Kidney (tissue), 14 donors: ENCODE measurements around the gene UPK1B. TPM values are rescaled to one million over a fixed set of nuclear protein-coding genes. Genes with fewer than 3 reads are reported as not detected.

ENCODE experiments used
- DNase-seq, 5 donors: peaks; one replicate each; pipeline ENCODE4 v3.0.0-alpha.2; 2013 to 2020
- FAIRE-seq: peaks from 2 replicates; lab custom pipeline; 2012; peaks lifted over from hg19 to GRCh38; lab: Jason Lieb, UNC
- H3K27ac ChIP-seq, 2 donors: one replicate each; pipeline ENCODE4 v1.7.0; 2013; ENCODE audit warnings: low read depth in 2 of 2, low read length in 2 of 2, inconsistent platforms in 1 of 2
- H3K27me3 ChIP-seq: one replicate; pipeline ENCODE4 v1.7.1; 2013; ENCODE audit warnings: low read length, inconsistent platforms; ENCODE audit not compliant: control insufficient read depth, insufficient read depth
- H3K36me3 ChIP-seq, 3 donors: one replicate each; pipeline versions ENCODE4 v1.7.0 to v1.7.1; 2013; ENCODE audit warnings: low read length in 3 of 3, control low read depth in 1 of 3, inconsistent platforms in 1 of 3; ENCODE audit not compliant: insufficient read depth in 3 of 3, control insufficient read depth in 2 of 3
- H3K4me1 ChIP-seq, 3 donors: one replicate each; pipeline versions ENCODE4 v1.7.0 to v1.7.1; 2013; ENCODE audit warnings: low read length in 3 of 3, inconsistent platforms in 1 of 3, low read depth in 1 of 3; ENCODE audit not compliant: control insufficient read depth in 2 of 3, insufficient read depth in 2 of 3
- H3K4me3 ChIP-seq, 3 donors: one replicate each; pipeline versions ENCODE4 v1.7.0 to v1.8.1; 2013; ENCODE audit warnings: low read length in 3 of 3, control low read depth in 1 of 3, inconsistent platforms in 1 of 3
- H3K9ac ChIP-seq, 3 donors: one replicate each; pipeline versions ENCODE4 v1.7.0 to v1.7.1; 2013; ENCODE audit warnings: low read length in 3 of 3, control low read depth in 1 of 3, inconsistent platforms in 1 of 3
- H3K9me3 ChIP-seq, 3 donors: one replicate each; pipeline versions ENCODE4 v1.7.0 to v1.7.1; 2013; ENCODE audit warnings: low read length in 3 of 3, control low read depth in 1 of 3, inconsistent platforms in 1 of 3; ENCODE audit not compliant: control insufficient read depth in 2 of 3, insufficient read depth in 1 of 3
- CTCF ChIP-seq: IDR thresholded peaks from 3 replicates; pipeline ENCODE4 v1.5.1; 2012; ENCODE audit warnings: mild to moderate bottlenecking, moderate library complexity, borderline replicate concordance; ENCODE audit not compliant: insufficient read depth; ENCODE audit errors: extremely low read depth
- intact Hi-C: fragments of 100-400 bp; cut with DNase I; formaldehyde crosslinking; loops from one replicate; pipeline ENCODE4 v1.11.1; 2022
- polyA plus RNA-seq: library from polyadenylated mRNA; stranded (reverse); fragments of 350-450 nt; fragmentation: Illumina TruSeq; extraction: RNeasy Lipid Tissue Mini Kit (QIAGEN cat#74804); gene quantifications from one replicate; pipeline ENCODE4 v1.2.3, GENCODE V29; 2014; ENCODE audit warnings: low read depth, low replicate concordance; ENCODE audit not compliant: insufficient read depth
- total RNA-seq: library from RNA; stranded (reverse); fragmentation: NEBNext Ultra II Directional; extraction: Animal tissue kit (Norgen Biotek cat#: 25700); gene quantifications from one replicate; pipeline ENCODE4 v1.2.1, GENCODE V29; 2021
- donor health status: control.
- donor health status: control.
- donor health status: control.
- donor health status: control.
- donor health status: control.
- donor health status: DM: yes; HTN: yes; CAD: no.
- donor health status: Normal renal cell carcinoma (clear cell type).

Gene UPK1B
- total and polyA plus RNA-seq, 2 donors from 2014 or later = 3.9 to 12.4 TPM

GRCh38 chr3:119220198-119220597 lies 46.8 kb downstream of the UPK1B start:
- Histone ChIP-seq H3K9ac (no peak overlapping the region), H3K36me3 (peaks cover 0 to 64% (median 32%) of the 10 kb centered on the region in 3 donors), H3K4me3 (no peak overlapping the region), H3K27me3 (no peaks in the 10 kb centered on the region), H3K4me1 (peaks cover 0 to 3% (median 0%) of the 10 kb centered on the region in 3 donors), H3K27ac (no peak overlapping the region), H3K9me3 (no peaks in the 10 kb centered on the region)
- TF ChIP-seq CTCF = no peak
- FAIRE-seq (no peak), DNase-seq (no peak)
- intact Hi-C loops = no loop called here

- Histone ChIP-seq H3K4me1 (peaks cover 0 to 3% (median 0%) of the 10 kb centered on the region in 3 donors), H3K27ac (no peak overlapping the region), H3K9ac (no peak overlapping the region), H3K36me3 (peaks cover 0 to 60% (median 26%) of the 10 kb centered on the region in 3 donors), H3K9me3 (no peaks in the 10 kb centered on the region), H3K4me3 (no peak overlapping the region), H3K27me3 (no peaks in the 10 kb centered on the region)
- DNase-seq (no peak), FAIRE-seq (no peak)
- intact Hi-C loops = no loop called here
- TF ChIP-seq CTCF = no peak
These were observed 47.7 kb downstream of the UPK1B start for GRCh38 chr3:119220970-119221667.

GRCh38 chr3:119221779-119222320 lies 48.5 kb downstream of the UPK1B start:
- FAIRE-seq = no peak
- DNase-seq = no peak
- H3K36me3 ChIP-seq = peaks cover 0 to 59% (median 30%) of the 10 kb centered on the region in 3 donors
- no peak overlapping the region for H3K4me3 ChIP-seq
- TF ChIP-seq CTCF = no peak
- H3K9ac ChIP-seq = no peak overlapping the region
- intact Hi-C loops = no loop called here
- peaks cover 0 to 5% (median 0%) of the 10 kb centered on the region in 3 donors for H3K4me1 ChIP-seq
- H3K9me3 ChIP-seq = no peaks in the 10 kb centered on the region
- no peaks in the 10 kb centered on the region for H3K27me3 ChIP-seq
- no peak overlapping the region for H3K27ac ChIP-seq
